GM19023 (cell line): ENCODE results near the gene NISCH.

Source experiments
- ATAC-seq: cut with Tn5 transposase; IDR thresholded peaks from one replicate; pipeline ENCODE4 v1.9.1; 2021; ENCODE audit warnings: mild to moderate bottlenecking, moderate library complexity; ENCODE audit not compliant: unreplicated experiment

The NISCH gene

GRCh38 chr3:52488746-52489145 lies 33.3 kb downstream of the NISCH start:
- ATAC-seq, result no peak

GRCh38 chr3:52489453-52489852 lies 34.0 kb downstream of the NISCH start:
- no peak for ATAC-seq

- no peak for ATAC-seq
These were observed 34.9 kb downstream of the NISCH start for GRCh38 chr3:52490035-52490938.

GRCh38 chr3:52490939-52491526 lies 35.6 kb downstream of the NISCH start:
- ATAC-seq, result no peak

- ATAC-seq, result no peak
These were observed 36.7 kb downstream of the NISCH start for GRCh38 chr3:52492059-52492458.

GRCh38 chr3:52493232-52494017 lies 38.0 kb downstream of the NISCH start:
- no peak for ATAC-seq

GRCh38 chr3:52494445-52494844 lies 39.0 kb downstream of the NISCH start:
- no peak for ATAC-seq

- ATAC-seq, result no peak
These were observed 39.6 kb downstream of the NISCH start, which contains the start of gene STAB1 for GRCh38 chr3:52494886-52495495. Gene STAB1, plus strand, starts transcription at chr3:52495338. Its CDS starts 76 bp downstream, at chr3:52495414.

- ATAC-seq, result no peak
These were observed 40.6 kb downstream of the NISCH start for GRCh38 chr3:52495777-52496602.

- ATAC-seq, result no peak
These were observed 43.0 kb downstream of the NISCH start for GRCh38 chr3:52498137-52499054.

- no peak for ATAC-seq
These were observed 45.6 kb downstream of the NISCH start for GRCh38 chr3:52501046-52501445.

- no peak for ATAC-seq
These were observed 46.6 kb downstream of the NISCH start for GRCh38 chr3:52502001-52502400.

GRCh38 chr3:52502808-52503350 lies 47.5 kb downstream of the NISCH start:
- no peak for ATAC-seq

GRCh38 chr3:52503788-52504424 lies 48.5 kb downstream of the NISCH start:
- ATAC-seq, result no peak

- no peak for ATAC-seq
These were observed 49.6 kb downstream of the NISCH start for GRCh38 chr3:52504977-52505376.

- ATAC-seq, result no peak
These were observed 51.0 kb downstream of the NISCH start for GRCh38 chr3:52506266-52506966.

GRCh38 chr3:52507359-52507758 lies 52.0 kb downstream of the NISCH start:
- ATAC-seq, result no peak
